ENCODE results near the gene GFI1B.

The GFI1B gene

GRCh38 chr9:132969783-132970182 lies 8.7 kb upstream of the GFI1B start:
- DNase-seq = no peak

- DNase-seq = no peak
Observed at GRCh38 chr9:132970324-132971062, 8.0 kb upstream of the GFI1B start.

DNA sequence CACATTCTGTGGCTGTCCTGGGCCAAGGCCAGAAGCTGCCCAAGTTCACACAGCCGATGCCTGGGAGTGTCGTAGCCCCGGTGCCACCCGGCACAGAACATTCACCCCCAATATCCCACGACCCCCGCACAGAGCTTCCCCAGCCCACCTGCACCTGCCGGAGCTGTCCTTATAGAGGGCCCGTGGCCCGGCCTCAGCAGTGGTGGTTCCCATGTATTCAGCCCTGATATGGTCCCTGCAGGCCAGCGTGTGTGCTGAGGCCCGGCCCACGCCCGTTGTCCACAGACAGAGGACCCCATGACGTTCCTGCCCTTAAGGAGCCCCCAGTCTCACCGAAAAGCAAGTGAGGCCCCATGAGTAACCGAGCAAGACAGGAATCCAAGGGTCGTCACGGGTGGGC lies 5.3 kb upstream of the GFI1B start:
- DNase-seq = no peak

- DNase-seq = peak; percentile 28 to 39 (median 29)
Observed at GRCh38 chr9:132973713-132974112, 4.8 kb upstream of the GFI1B start.

- no peak for DNase-seq
Observed at GRCh38 chr9:132975961-132976360, 2.5 kb upstream of the GFI1B start.

- no peak for DNase-seq
Observed at GRCh38 chr9:132976571-132976970, 1.9 kb upstream of the GFI1B start.

DNA sequence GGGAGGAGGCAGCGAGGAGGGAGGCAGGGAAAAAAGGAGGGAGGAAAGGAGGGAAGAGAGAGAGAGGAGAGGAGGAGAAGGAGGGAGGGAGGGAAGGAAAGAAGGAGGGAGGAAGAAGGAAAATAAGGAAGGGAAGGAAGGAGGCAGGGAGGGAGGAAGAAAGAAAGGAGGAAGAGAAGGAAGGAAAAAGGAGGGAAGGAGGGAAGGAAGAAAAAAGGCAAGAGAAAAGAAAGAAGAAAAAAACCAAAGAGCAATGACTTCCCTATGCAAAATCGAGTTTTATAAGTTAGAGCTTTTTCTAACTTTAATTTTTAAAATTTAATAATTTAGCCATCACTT lies 413 bp upstream of the GFI1B start:
- DNase-seq = no peak

- no peak for DNase-seq
Observed at GRCh38 chr9:132980157-132980556, 1.7 kb downstream of the GFI1B start.

GRCh38 chr9:132982458-132982857 lies 4.0 kb downstream of the GFI1B start:
- DNase-seq = no peak

DNA sequence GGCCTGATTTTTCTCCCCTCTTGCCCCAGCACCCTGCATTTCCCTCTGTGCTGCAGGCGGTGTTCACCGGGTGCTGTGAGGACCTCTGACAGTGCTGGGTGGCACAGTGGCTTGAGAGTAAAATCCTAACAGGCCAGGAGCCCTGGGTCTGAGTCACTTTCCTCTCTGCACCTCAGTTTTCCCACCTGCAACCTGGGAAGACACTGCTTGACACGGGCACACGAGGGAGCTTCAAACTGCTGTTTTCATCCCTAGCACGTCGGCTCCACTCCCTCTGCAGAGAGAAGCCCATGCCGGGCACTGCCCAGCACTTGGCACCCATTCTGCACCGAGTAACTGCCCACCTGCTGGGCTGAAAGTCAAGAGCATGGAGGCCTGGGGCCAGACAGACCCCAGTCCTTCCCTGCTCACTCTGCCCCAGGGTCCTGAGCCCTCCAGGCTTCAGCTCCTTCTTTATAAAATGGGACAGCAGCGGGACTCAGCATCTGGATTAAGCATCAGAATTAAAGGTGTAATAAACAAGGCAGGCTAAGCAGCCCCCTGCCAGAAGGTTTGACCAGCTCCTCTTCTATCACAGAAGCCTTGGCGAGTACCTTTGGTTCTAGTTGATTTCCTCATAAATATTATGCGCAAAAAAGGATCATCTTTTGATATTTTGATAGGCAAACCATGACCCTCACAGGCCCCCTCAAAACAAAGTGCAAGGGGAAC lies 5.2 kb downstream of the GFI1B start:
- DNase-seq = no peak

GRCh38 chr9:132984202-132985070 lies 5.9 kb downstream of the GFI1B start:
- DNase-seq = no peak

- no peak for DNase-seq
Observed at GRCh38 chr9:132985071-132985350, 6.5 kb downstream of the GFI1B start.

DNA sequence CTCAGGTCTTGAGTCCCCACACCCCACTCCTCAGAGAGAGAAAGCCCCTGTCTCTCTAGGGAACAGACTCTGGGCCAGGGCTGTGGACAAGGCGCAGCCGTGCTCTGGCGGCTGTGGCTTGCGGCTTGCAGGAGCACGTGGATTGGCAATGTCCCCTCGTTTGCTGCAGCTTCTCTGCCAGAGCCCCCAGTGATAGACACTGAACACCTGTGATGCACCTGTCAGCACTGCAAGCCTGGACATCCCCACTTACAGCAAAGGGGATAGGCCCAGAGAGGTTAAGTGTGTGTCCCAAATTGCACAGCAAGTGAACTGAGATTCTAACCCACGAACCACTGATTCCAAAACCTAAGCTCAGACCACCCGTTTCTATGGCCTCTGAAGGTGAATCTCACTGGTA lies 7.0 kb downstream of the GFI1B start:
- no peak for DNase-seq

DNA sequence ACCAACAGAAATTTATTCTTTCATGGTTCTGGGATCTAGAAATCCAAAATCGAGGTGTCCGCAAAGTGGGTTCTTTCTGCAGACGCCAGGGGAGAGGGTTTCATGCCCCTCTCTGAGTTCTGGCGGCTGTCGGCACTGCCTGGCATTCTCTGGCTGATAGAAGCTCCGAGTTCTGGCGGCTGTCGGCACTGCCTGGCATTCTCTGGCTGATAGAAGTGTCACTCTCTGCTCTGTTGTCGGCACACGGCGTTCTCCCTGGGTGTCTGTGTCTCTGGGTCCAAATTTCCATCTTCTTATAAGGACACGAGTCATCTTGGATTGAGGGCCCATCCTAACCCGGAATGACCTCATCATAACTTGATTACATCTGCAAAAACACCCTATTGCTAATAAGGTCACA lies 7.6 kb downstream of the GFI1B start:
- no peak for DNase-seq

- DNase-seq = no peak
Observed at GRCh38 chr9:132986640-132987620, 8.4 kb downstream of the GFI1B start.

GRCh38 chr9:132988244-132989013 lies 9.9 kb downstream of the GFI1B start:
- no peak for DNase-seq

- DNase-seq = no peak
Observed at GRCh38 chr9:132989014-132989310, 10.5 kb downstream of the GFI1B start.

- DNase-seq = no peak
Observed at GRCh38 chr9:132989414-132989996, 11.0 kb downstream of the GFI1B start.

GRCh38 chr9:132989998-132990557 lies 11.6 kb downstream of the GFI1B start:
- DNase-seq = peak in 1 of 3 donors; percentile 16

DNA sequence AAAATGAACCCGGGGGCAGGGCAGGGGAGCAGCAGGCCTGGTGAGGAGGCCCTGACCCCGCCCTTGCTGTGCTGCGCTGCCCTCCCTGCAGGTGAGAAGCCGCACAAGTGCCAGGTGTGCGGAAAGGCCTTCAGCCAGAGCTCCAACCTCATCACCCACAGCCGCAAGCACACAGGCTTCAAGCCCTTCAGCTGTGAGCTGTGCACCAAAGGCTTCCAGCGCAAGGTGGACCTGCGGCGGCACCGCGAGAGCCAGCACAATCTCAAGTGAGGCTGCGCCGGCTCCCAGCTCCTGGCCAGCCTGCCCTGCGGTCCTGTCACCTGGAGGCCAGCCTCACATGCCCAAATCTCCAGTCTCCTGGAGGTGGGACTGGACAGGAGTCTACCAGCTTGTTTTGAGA lies 12.3 kb downstream of the GFI1B start:
- no peak for DNase-seq

Measured in suppressor macrophage treated with lipopolysaccharide for 1 hour (primary cell).